Mesenteric fat pad (tissue), 1 donor: ENCODE results near the gene TERF2IP. TPM values are rescaled to one million over a fixed set of nuclear protein-coding genes. Genes with fewer than 3 reads are reported as not detected.

Experiments
- total RNA-seq: library from RNA; stranded (reverse); fragmentation: NEBNext Ultra II Directional; extraction: Animal tissue kit (Norgen Biotek cat#: 25700); gene quantifications from one replicate; pipeline ENCODE4 v1.2.1, GENCODE V29; 2021
- donor health status: DM: yes; HTN: yes; CAD: no.

Gene TERF2IP
- total RNA-seq, 1 donor from 2014 or later: 46.3 TPM

Other genes starting within 250 kb of the TERF2IP start
- 43.1 TPM for gene CFDP1, start 214.3 kb upstream of the TERF2IP start, total RNA-seq
- 17.3 TPM for gene TMEM170A, start 183.1 kb upstream of the TERF2IP start, total RNA-seq
- 0.16 TPM for gene CHST6, start 152.3 kb upstream of the TERF2IP start, total RNA-seq
- gene CHST5, start 111.7 kb upstream of the TERF2IP start, total RNA-seq: not detected
- 7.2 TPM for gene TMEM231, start 91.5 kb upstream of the TERF2IP start, total RNA-seq
- 102 TPM for gene GABARAPL2, start 81.4 kb upstream of the TERF2IP start, total RNA-seq
- gene ADAT1, start 24.5 kb upstream of the TERF2IP start, total RNA-seq: 32.6 TPM
- gene KARS1, start 108 bp upstream of the TERF2IP start, total RNA-seq: 101 TPM
- gene CPHXL2, start 29.2 kb downstream of the TERF2IP start, total RNA-seq: not detected
- gene DUXB, start 53.7 kb downstream of the TERF2IP start, total RNA-seq: not detected
- gene CPHXL, start 78.7 kb downstream of the TERF2IP start, total RNA-seq: not detected